Measurements from ENCODE around the gene WDR26.

WDR26 gene

DNA sequence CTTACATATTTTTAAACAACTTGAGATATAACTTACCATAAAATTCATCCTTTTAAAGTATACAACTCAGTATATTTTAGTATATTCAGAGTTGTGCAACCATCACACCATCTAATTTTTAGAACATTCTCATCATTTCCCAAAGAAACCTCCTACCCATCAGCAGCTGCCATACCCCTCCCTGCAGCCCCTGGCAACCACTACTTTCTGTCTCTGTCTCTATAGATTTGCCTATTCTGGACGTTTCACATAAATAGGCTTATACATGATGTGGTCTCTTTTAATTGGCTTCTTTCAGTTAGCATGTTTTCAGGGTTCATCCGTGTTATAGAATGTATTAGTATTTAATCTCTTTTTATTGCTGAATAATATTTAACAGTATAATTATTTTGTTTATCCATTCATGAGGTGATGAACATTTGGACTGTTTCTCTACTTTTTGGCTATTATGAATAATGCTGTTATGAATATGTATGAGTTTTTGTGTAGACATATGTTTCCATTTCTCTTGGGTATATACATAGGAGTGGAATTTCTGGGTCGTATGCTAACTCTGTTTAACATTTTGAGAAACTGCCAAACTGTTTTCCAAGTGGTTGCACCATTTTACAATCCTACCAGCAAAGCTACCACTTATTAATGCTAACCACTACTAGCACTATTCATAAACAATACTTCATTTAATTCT lies 29.5 kb downstream of the WDR26 start:
- Histone ChIP-seq H3K4me1 (ENCODE audit: control insufficient read depth, insufficient read depth, low read length, poor library complexity, severe bottlenecking) (no peaks in the 10 kb centered on the region), H3K9me3 (ENCODE audit: control insufficient read depth, low read length) (no peaks in the 10 kb centered on the region), H3K27me3 (replicated peaks; ENCODE audit: control insufficient read depth, insufficient read depth, low read length, poor library complexity, severe bottlenecking) (no peaks in the 10 kb centered on the region), H3K27ac (ENCODE audit: insufficient read depth, low read length, poor library complexity, severe bottlenecking) (no peak overlapping the region), H3K4me3 (ENCODE audit: insufficient read depth, low read depth, low read length, poor library complexity, severe bottlenecking) (no peak overlapping the region), H3K36me3 (ENCODE audit: control insufficient read depth, insufficient read depth, low read length) (peaks cover 71% of the 10 kb centered on the region)
- no peak for DNase-seq

DNA sequence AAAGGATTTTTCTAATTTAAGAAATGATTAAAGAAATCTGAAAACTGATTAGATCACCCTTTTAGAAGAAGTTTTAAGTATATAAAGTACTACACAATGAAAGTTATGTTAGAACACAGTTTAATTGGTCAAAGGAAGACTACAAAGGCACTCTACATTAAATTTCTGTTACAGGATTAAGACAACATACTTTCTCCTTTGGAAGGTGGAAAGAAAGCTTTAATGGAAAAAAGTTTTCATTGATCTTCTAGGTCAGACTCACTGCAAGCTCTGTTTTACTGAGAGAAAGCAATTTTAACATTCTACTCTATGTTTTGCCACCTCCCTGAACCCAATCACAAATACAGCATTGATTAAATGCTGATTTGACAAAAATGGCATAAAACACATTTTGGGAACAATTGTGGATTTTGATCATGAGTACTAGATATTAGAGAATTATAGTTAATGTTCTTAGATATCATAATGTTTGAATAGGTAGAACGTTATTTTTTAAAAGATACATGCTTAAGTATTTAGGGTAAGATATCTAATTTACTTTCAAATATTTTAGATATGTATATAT lies 32.0 kb downstream of the WDR26 start:
- H3K4me1 ChIP-seq (ENCODE audit: control insufficient read depth, insufficient read depth, low read length, poor library complexity, severe bottlenecking), result no peaks in the 10 kb centered on the region

DNA sequence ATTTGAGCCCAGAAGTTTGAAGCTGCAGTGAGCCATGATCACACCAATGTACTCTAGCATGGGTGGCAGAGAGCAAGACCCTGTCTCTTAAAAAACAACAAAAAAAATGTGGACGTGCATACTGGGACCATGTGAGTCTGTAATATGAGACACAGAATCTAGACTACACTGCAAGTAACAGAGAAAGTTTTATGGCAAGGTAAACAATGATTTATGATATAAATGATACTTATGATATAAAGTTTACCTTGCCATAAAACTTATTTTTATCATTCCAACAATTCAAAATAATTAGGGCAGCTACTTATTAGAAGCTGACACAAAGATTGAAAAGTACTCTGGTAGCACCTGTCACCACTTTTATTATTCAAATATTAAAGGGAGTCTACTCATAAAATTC lies 34.7 kb downstream of the WDR26 start:
- Histone ChIP-seq H3K9me3 (ENCODE audit: control insufficient read depth, low read length) (no peaks in the 10 kb centered on the region), H3K27ac (ENCODE audit: insufficient read depth, low read length, poor library complexity, severe bottlenecking) (no peak overlapping the region), H3K4me1 (ENCODE audit: control insufficient read depth, insufficient read depth, low read length, poor library complexity, severe bottlenecking) (no peaks in the 10 kb centered on the region), H3K4me3 (ENCODE audit: insufficient read depth, low read depth, low read length, poor library complexity, severe bottlenecking) (no peak overlapping the region), H3K36me3 (ENCODE audit: control insufficient read depth, insufficient read depth, low read length) (peaks cover 69% of the 10 kb centered on the region), H3K27me3 (replicated peaks; ENCODE audit: control insufficient read depth, insufficient read depth, low read length, poor library complexity, severe bottlenecking) (no peaks in the 10 kb centered on the region)
- DNase-seq, result no peak

More for the DNA sequence above, 32.0 kb downstream of the WDR26 start:
- Histone ChIP-seq H3K9me3 (ENCODE audit: control insufficient read depth, low read length) (no peaks in the 10 kb centered on the region), H3K27ac (ENCODE audit: insufficient read depth, low read length, poor library complexity, severe bottlenecking) (no peak overlapping the region), H3K36me3 (ENCODE audit: control insufficient read depth, insufficient read depth, low read length) (peaks cover 70% of the 10 kb centered on the region), H3K27me3 (replicated peaks; ENCODE audit: control insufficient read depth, insufficient read depth, low read length, poor library complexity, severe bottlenecking) (no peaks in the 10 kb centered on the region), H3K4me3 (ENCODE audit: insufficient read depth, low read depth, low read length, poor library complexity, severe bottlenecking) (no peak overlapping the region)
- DNase-seq, result no peak

DNA sequence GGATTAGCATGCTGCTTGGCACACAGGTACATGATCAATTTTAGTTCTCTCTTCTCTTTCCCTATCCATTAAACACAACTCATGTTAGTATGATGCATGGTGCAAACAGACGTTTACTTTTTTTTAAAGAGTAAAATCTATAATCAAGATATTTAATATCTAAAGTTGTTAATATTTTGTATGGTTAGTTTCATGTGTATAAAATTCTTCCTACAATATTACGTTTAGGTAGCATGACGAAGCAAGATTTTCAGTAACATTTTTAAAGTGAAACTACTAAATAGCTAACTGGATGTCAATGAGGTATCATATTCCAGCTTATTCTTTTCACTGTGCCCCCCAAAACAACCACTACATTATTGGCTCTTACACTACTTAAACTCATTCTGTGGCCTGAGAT lies 41.3 kb downstream of the WDR26 start:
- H3K4me3 ChIP-seq (ENCODE audit: insufficient read depth, low read depth, low read length, poor library complexity, severe bottlenecking), result no peak overlapping the region
- H3K4me1 ChIP-seq (ENCODE audit: control insufficient read depth, insufficient read depth, low read length, poor library complexity, severe bottlenecking), result no peaks in the 10 kb centered on the region
- no peak overlapping the region for H3K27ac ChIP-seq (ENCODE audit: insufficient read depth, low read length, poor library complexity, severe bottlenecking)
- no peak for DNase-seq
- peaks cover 73% of the 10 kb centered on the region for H3K36me3 ChIP-seq (ENCODE audit: control insufficient read depth, insufficient read depth, low read length)
- no peaks in the 10 kb centered on the region for H3K9me3 ChIP-seq (ENCODE audit: control insufficient read depth, low read length)
- H3K27me3 ChIP-seq (replicated peaks; ENCODE audit: control insufficient read depth, insufficient read depth, low read length, poor library complexity, severe bottlenecking), result no peaks in the 10 kb centered on the region

DNA sequence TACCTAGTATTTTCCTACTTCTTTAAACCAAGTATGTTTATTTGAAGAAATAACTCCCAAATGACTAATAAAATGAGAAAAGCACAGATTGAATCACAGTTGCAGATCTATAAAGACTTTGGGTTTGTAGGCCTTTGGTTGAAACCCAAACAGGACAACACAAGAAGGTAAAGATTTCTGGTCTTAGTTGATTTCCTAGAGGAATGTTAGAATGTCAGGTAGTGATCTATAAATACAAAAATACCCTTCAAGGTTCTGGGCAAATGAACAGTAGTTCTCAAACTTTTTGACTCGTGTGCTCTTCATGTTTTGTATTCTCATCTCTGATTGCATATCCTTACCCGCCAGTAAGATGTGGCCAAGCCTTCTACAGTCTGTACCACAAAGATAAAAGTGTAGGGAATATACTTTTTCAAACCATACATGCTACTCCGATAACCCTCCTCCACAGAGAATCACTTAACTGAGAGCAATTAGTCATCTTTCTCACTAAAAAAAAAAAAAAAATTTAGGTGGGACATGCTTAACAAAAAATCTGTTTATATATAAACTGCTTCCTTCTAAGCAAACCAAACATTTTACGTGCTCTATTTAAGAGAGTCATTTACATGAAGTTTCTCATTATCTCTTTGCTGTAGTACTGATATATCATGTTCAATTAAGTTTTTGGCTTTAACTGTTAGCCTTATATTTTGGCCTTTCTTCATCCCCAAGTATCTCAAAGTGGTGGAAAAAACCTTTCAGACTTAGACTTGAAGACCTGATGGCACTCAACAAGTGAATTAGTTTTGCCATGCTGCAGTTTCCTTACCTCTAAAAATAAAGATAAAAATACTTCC lies 42.0 kb downstream of the WDR26 start:
- DNase-seq, result no peak
- H3K4me1 ChIP-seq (ENCODE audit: control insufficient read depth, insufficient read depth, low read length, poor library complexity, severe bottlenecking), result peaks cover 6% of the 10 kb centered on the region
- no peaks in the 10 kb centered on the region for H3K9me3 ChIP-seq (ENCODE audit: control insufficient read depth, low read length)
- H3K4me3 ChIP-seq (ENCODE audit: insufficient read depth, low read depth, low read length, poor library complexity, severe bottlenecking), result no peak overlapping the region
- no peaks in the 10 kb centered on the region for H3K27me3 ChIP-seq (replicated peaks; ENCODE audit: control insufficient read depth, insufficient read depth, low read length, poor library complexity, severe bottlenecking)
- H3K27ac ChIP-seq (ENCODE audit: insufficient read depth, low read length, poor library complexity, severe bottlenecking), result no peak overlapping the region
- H3K36me3 ChIP-seq (ENCODE audit: control insufficient read depth, insufficient read depth, low read length), result peaks cover 70% of the 10 kb centered on the region

DNA sequence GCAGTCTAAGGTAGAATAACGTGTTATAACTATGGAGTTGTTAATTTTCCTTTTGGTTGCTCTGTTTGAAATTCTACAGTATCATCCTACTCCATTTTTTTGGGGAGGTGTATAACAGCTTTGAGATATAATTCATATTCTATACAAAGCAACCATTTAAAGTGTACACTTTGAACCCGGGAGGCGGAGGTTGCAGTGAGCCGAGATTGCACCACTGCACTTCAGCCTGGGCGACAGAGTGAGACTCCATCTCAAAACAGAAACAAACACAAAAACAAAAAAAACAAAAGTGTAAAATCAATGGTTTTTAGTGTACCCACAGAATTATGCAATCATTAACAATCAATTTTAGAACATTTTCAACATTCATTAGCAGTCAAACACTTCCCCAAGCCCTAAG lies 44.1 kb downstream of the WDR26 start:
- no peak for DNase-seq
- peaks cover 15% of the 10 kb centered on the region for H3K4me1 ChIP-seq (ENCODE audit: control insufficient read depth, insufficient read depth, low read length, poor library complexity, severe bottlenecking)
- no peaks in the 10 kb centered on the region for H3K27me3 ChIP-seq (replicated peaks; ENCODE audit: control insufficient read depth, insufficient read depth, low read length, poor library complexity, severe bottlenecking)
- peaks cover 55% of the 10 kb centered on the region for H3K36me3 ChIP-seq (ENCODE audit: control insufficient read depth, insufficient read depth, low read length)
- no peak overlapping the region for H3K4me3 ChIP-seq (ENCODE audit: insufficient read depth, low read depth, low read length, poor library complexity, severe bottlenecking)
- no peak overlapping the region for H3K27ac ChIP-seq (ENCODE audit: insufficient read depth, low read length, poor library complexity, severe bottlenecking)
- H3K9me3 ChIP-seq (ENCODE audit: control insufficient read depth, low read length), result no peaks in the 10 kb centered on the region

DNA sequence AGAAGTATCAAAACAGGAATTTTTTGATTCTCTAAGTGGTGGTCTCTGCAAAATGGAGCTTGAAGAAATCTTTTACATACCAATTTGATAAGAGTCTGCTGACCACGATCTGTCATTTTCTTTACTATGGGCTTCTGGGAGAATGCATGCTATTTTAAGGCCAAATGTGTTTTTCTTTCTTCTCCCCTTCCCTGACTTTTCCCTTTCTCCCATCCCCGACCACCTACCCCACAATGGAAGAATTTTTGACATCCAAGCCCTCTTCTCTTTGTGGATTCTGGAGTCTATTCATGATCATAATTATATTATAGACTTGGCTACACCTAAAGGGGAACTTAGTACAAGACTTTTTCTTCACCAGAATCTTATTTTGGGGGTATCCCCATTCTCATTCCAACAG lies 46.7 kb downstream of the WDR26 start:
- Histone ChIP-seq H3K4me3 (ENCODE audit: insufficient read depth, low read depth, low read length, poor library complexity, severe bottlenecking) (no peak overlapping the region), H3K4me1 (ENCODE audit: control insufficient read depth, insufficient read depth, low read length, poor library complexity, severe bottlenecking) (peaks cover 15% of the 10 kb centered on the region), H3K36me3 (ENCODE audit: control insufficient read depth, insufficient read depth, low read length) (peaks cover 39% of the 10 kb centered on the region), H3K9me3 (ENCODE audit: control insufficient read depth, low read length) (no peaks in the 10 kb centered on the region), H3K27me3 (replicated peaks; ENCODE audit: control insufficient read depth, insufficient read depth, low read length, poor library complexity, severe bottlenecking) (no peaks in the 10 kb centered on the region), H3K27ac (ENCODE audit: insufficient read depth, low read length, poor library complexity, severe bottlenecking) (peak overlapping the region; percentile 27)
- no peak for DNase-seq

DNA sequence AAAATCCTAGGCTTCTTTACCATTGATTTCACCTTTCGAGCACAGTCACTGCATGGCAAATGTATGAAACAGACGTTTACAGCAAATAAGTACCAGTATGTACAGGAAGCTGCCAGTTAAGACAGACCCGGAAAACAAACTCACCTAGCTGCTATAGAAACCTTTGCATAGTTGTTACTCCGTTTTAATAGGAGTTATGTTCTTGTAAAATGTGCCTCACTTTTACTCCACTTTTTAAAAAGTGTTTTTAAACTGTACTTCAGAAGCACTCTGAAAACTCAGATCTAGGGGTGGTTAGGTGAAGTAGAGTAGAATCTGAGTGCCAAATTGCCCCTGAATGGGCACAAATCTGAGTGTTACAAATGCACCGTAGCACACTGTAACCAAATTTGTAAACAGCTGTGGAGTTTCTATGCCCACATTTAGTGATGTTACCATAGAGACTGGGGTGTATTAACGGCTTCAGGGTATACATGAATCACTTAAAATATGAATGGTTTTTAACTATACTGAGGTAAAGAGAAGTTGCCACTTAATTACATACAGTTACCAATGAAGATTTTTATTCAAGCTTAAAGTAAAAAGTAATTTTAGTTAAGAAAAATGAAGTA lies 47.2 kb downstream of the WDR26 start:
- no peak for DNase-seq
- H3K4me3 ChIP-seq (ENCODE audit: insufficient read depth, low read depth, low read length, poor library complexity, severe bottlenecking), result no peak overlapping the region
- peak overlapping the region; percentile 37 for H3K27ac ChIP-seq (ENCODE audit: insufficient read depth, low read length, poor library complexity, severe bottlenecking)
- H3K27me3 ChIP-seq (replicated peaks; ENCODE audit: control insufficient read depth, insufficient read depth, low read length, poor library complexity, severe bottlenecking), result no peaks in the 10 kb centered on the region
- H3K4me1 ChIP-seq (ENCODE audit: control insufficient read depth, insufficient read depth, low read length, poor library complexity, severe bottlenecking), result peaks cover 17% of the 10 kb centered on the region
- peaks cover 34% of the 10 kb centered on the region for H3K36me3 ChIP-seq (ENCODE audit: control insufficient read depth, insufficient read depth, low read length)
- H3K9me3 ChIP-seq (ENCODE audit: control insufficient read depth, low read length), result no peaks in the 10 kb centered on the region

DNA sequence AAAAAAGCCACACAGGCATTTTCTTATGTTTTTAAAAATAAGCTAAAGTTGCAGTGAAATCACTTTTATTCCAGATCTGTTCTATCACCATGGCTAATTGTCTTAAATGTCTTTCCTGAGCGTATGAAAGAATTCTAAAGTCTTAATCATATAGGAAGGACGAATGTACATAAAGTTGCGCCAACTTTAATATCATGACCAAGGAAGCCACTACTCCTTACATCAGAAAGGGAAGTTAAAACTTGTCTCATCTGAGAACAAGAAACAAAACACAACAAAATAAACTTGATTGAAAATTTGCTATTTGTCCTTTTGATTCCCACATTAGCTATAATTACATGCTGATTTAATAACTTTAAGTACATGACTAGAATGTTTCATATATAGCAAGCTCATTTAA lies 51.4 kb downstream of the WDR26 start:
- Histone ChIP-seq H3K36me3 (ENCODE audit: control insufficient read depth, insufficient read depth, low read length) (peaks cover 2% of the 10 kb centered on the region), H3K4me3 (ENCODE audit: insufficient read depth, low read depth, low read length, poor library complexity, severe bottlenecking) (no peak overlapping the region), H3K4me1 (ENCODE audit: control insufficient read depth, insufficient read depth, low read length, poor library complexity, severe bottlenecking) (peaks cover 51% of the 10 kb centered on the region), H3K27ac (ENCODE audit: insufficient read depth, low read length, poor library complexity, severe bottlenecking) (no peak overlapping the region), H3K27me3 (replicated peaks; ENCODE audit: control insufficient read depth, insufficient read depth, low read length, poor library complexity, severe bottlenecking) (no peaks in the 10 kb centered on the region), H3K9me3 (ENCODE audit: control insufficient read depth, low read length) (no peaks in the 10 kb centered on the region)
- no peak for DNase-seq
